HepG2 (cell line): ENCODE results near the gene SPAG5. TPM values are rescaled to one million over a fixed set of nuclear protein-coding genes. Genes with fewer than 3 reads are reported as not detected.

Experiments used
- DNMT1 ChIP-seq: sonication (generic); formaldehyde crosslinking; IDR thresholded peaks from 2 replicates; pipeline ENCODE4 v1.5.1; 2020; ENCODE audit warnings: mild to moderate bottlenecking, missing genetic modification reagents
- ESRRA ChIP-seq: sonication (generic); formaldehyde crosslinking; IDR thresholded peaks from 2 replicates; pipeline ENCODE4 v1.5.1; 2020; ENCODE audit warnings: mild to moderate bottlenecking, low read depth, missing genetic modification reagents
- KDM3A ChIP-seq: IDR thresholded peaks from 2 replicates; pipeline ENCODE4 v1.6.1; 2018; ENCODE audit warnings: low read depth, missing compliant biosample characterization
- PPARG ChIP-seq: conservative IDR thresholded peaks from 2 replicates; pipeline ENCODE4 v1.6.1; 2016; ENCODE audit warnings: missing biosample characterization, missing genetic modification reagents
- RFX5 ChIP-seq: IDR thresholded peaks from 2 replicates; pipeline ENCODE4 v1.6.1; 2011; ENCODE audit warnings: low read depth, low read length, improper control_type of control experiment
- SIN3B ChIP-seq: fragments of 150-350 bp; IDR thresholded peaks from 2 replicates; pipeline ENCODE4 v1.6.1; 2014; ENCODE audit warnings: low read length
- SRSF1 ChIP-seq: fragments of 200-400 bp; formaldehyde crosslinking; optimal IDR thresholded peaks from 2 replicates; pipeline ENCODE3; 2017; ENCODE audit warnings: mild to moderate bottlenecking, low read depth, low read length, moderate library complexity
- TBL1XR1 ChIP-seq: fragments of 150-350 bp; IDR thresholded peaks from 2 replicates; pipeline ENCODE4 v1.6.1; 2014; ENCODE audit warnings: borderline replicate concordance, low read length; ENCODE audit not compliant: partially characterized antibody
- TRIM24 ChIP-seq: sonication (generic); formaldehyde crosslinking; IDR thresholded peaks from 2 replicates; pipeline ENCODE4 v1.8.0; 2022; ENCODE audit warnings: mild to moderate bottlenecking, missing genetic modification reagents
- ZNF230 ChIP-seq: sonication (generic); formaldehyde crosslinking; IDR thresholded peaks from 2 replicates; pipeline ENCODE4 v1.4.0; 2020; ENCODE audit warnings: mild to moderate bottlenecking, missing genetic modification reagents
- ZNF232 ChIP-seq: sonication (generic); formaldehyde crosslinking; IDR thresholded peaks from 2 replicates; pipeline ENCODE4 v1.4.0; 2020; ENCODE audit warnings: missing genetic modification reagents, borderline replicate concordance
- ZNF256 ChIP-seq: sonication (generic); formaldehyde crosslinking; conservative IDR thresholded peaks from 2 replicates; pipeline ENCODE4 v1.4.0; 2020; ENCODE audit warnings: missing genetic modification reagents
- ZNF703 ChIP-seq: sonication (generic); formaldehyde crosslinking; IDR thresholded peaks from 2 replicates; pipeline ENCODE4 v1.5.1; 2020; ENCODE audit warnings: missing genetic modification reagents, mild to moderate bottlenecking, moderate library complexity, borderline replicate concordance
- ZSCAN31 ChIP-seq: sonication (generic); formaldehyde crosslinking; IDR thresholded peaks from 2 replicates; pipeline ENCODE4 v1.5.0; 2020; ENCODE audit warnings: low read depth, mild to moderate bottlenecking, missing genetic modification reagents
- polyA plus RNA-seq, 8 experiments: library from polyadenylated mRNA; depleted of rRNA in 3 of 8; stranded (reverse) in 7 of 8; unstranded in 1 of 8; fragments of >200 nt; fragmentation: Illumina TruSeq in 4 of 8; extraction: Trizol in 4 of 8; gene quantifications; 2 replicates each; pipeline versions ENCODE4 v1.2.1 to v1.2.3, GENCODE V29; 2011 to 2016; ENCODE audit warnings: low read depth in 4 of 8, missing spikeins in 1 of 8, mixed read lengths in 1 of 8; ENCODE audit not compliant: insufficient read depth in 1 of 8
- total RNA-seq, 5 experiments: library from RNA; depleted of rRNA; stranded (reverse); fragments of >200 nt; fragmentation: Illumina TruSeq; extraction: Trizol; gene quantifications; 2 replicates each; pipeline ENCODE4 v1.2.3, GENCODE V29; 2016; ENCODE audit warnings: low read depth in 1 of 5
- TF ChIP-seq, protein P1 (sequence below): sonication (generic); formaldehyde crosslinking; IDR thresholded peaks from 2 replicates; pipeline ENCODE4 v1.5.1; 2020; ENCODE audit warnings: mild to moderate bottlenecking, missing genetic modification reagents
- TF ChIP-seq, protein P2 (sequence below): sonication (generic); formaldehyde crosslinking; IDR thresholded peaks from 2 replicates; pipeline ENCODE4 v1.9.0; 2022; ENCODE audit warnings: low read depth, missing genetic modification reagents
- TF ChIP-seq, protein P3 (sequence below): sonication (generic); formaldehyde crosslinking; IDR thresholded peaks from 2 replicates; pipeline ENCODE4 v1.8.1; 2023; ENCODE audit warnings: mild to moderate bottlenecking, missing genetic modification reagents
- TF ChIP-seq, protein P4 (sequence below): sonication (generic); formaldehyde crosslinking; IDR thresholded peaks from 2 replicates; pipeline ENCODE4 v1.5.1; 2020; ENCODE audit warnings: mild to moderate bottlenecking, missing genetic modification reagents, moderate library complexity

SPAG5 gene
- total and polyA plus RNA-seq, 2 of the 13 experiments (the other 11 are each of a cell fraction or from before 2014, with no cell fraction given) = 41.4 to 98.0 TPM

DNA sequence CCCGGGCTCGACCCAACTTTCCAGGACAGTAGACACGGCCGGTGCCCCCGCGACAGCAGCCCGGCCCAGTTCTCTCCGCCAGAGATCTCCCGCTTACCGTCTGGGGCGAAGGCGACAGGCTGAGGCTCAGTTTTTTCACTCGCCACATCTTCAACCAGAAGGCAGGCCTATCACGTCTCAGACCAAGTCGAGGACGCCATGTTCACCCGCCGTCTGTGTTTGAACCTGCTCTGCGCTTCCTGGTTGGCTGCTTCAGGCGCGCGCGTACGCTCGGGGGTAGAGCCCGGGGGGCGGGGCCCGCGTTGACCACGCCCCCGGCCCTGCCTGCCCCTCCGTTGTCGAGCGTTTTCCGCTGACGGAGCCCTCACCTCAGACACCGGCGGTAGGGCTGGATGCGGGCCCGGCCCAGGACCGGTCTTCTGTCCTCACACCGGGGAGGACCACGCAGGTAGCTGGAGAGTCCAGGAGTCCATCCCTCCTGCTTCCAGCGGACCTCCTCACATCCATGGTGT, at the start of gene SPAG5 (continued):
- TF ChIP-seq, protein P1, sequence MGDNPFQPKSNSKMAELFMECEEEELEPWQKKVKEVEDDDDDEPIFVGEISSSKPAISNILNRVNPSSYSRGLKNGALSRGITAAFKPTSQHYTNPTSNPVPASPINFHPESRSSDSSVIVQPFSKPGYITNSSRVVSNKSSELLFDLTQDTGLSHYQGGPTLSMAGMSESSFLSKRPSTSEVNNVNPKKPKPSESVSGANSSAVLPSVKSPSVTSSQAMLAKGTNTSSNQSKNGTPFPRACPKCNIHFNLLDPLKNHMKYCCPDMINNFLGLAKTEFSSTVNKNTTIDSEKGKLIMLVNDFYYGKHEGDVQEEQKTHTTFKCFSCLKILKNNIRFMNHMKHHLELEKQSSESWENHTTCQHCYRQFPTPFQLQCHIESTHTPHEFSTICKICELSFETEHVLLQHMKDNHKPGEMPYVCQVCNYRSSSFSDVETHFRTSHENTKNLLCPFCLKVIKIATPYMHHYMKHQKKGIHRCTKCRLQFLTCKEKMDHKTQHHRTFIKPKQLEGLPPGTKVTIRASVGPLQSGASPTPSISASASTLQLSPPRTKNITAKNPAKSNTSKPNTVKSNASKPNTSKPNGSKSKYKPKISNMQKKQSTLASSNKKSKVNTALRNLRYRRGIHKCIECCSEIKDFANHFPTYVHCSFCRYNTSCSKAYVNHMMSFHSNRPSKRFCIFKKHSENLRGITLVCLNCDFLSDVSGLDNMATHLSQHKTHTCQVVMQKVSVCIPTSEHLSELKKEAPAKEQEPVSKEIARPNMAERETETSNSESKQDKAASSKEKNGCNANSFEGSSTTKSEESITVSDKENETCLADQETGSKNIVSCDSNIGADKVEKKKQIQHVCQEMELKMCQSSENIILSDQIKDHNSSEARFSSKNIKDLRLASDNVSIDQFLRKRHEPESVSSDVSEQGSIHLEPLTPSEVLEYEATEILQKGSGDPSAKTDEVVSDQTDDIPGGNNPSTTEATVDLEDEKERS (CRISPR knock-in tag) = no peak
- TF ChIP-seq ESRRA (CRISPR knock-in tag) = peak; percentile 34; the same call in 1 of the 2 replicates
- no peak for TF ChIP-seq TRIM24 (CRISPR knock-in tag)
- TF ChIP-seq DNMT1 (CRISPR knock-in tag) = no peak
- no peak; the same call in 1 of the 2 replicates for TF ChIP-seq SIN3B
- peak; percentile 32 for TF ChIP-seq SRSF1
- no peak for TF ChIP-seq PPARG (CRISPR knock-in tag)
- TF ChIP-seq ZNF703 = no peak
- TF ChIP-seq, protein P2, sequence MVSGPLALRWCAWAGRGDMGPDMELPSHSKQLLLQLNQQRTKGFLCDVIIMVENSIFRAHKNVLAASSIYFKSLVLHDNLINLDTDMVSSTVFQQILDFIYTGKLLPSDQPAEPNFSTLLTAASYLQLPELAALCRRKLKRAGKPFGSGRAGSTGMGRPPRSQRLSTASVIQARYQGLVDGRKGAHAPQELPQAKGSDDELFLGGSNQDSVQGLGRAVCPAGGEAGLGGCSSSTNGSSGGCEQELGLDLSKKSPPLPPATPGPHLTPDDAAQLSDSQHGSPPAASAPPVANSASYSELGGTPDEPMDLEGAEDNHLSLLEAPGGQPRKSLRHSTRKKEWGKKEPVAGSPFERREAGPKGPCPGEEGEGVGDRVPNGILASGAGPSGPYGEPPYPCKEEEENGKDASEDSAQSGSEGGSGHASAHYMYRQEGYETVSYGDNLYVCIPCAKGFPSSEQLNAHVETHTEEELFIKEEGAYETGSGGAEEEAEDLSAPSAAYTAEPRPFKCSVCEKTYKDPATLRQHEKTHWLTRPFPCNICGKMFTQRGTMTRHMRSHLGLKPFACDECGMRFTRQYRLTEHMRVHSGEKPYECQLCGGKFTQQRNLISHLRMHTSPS (CRISPR knock-in tag) = no peak
- TF ChIP-seq ZNF230 (CRISPR knock-in tag) = peak; percentile 16; the same call in 1 of the 2 replicates
- TF ChIP-seq, protein P3, sequence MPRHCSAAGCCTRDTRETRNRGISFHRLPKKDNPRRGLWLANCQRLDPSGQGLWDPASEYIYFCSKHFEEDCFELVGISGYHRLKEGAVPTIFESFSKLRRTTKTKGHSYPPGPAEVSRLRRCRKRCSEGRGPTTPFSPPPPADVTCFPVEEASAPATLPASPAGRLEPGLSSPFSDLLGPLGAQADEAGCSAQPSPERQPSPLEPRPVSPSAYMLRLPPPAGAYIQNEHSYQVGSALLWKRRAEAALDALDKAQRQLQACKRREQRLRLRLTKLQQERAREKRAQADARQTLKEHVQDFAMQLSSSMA (CRISPR knock-in tag) = no peak
- no peak for TF ChIP-seq ZSCAN31 (CRISPR knock-in tag)
- TF ChIP-seq RFX5 = no peak
- no peak; the same call in 1 of the 2 replicates for TF ChIP-seq KDM3A
- no peak for TF ChIP-seq TBL1XR1
- peak; percentile 60; the same call in 1 of the 2 replicates for TF ChIP-seq ZNF232
- 0 out of 2 replicates have a peak, but pooled peaks have one; percentile 3 for TF ChIP-seq ZNF256 (CRISPR knock-in tag)
- TF ChIP-seq, protein P4, sequence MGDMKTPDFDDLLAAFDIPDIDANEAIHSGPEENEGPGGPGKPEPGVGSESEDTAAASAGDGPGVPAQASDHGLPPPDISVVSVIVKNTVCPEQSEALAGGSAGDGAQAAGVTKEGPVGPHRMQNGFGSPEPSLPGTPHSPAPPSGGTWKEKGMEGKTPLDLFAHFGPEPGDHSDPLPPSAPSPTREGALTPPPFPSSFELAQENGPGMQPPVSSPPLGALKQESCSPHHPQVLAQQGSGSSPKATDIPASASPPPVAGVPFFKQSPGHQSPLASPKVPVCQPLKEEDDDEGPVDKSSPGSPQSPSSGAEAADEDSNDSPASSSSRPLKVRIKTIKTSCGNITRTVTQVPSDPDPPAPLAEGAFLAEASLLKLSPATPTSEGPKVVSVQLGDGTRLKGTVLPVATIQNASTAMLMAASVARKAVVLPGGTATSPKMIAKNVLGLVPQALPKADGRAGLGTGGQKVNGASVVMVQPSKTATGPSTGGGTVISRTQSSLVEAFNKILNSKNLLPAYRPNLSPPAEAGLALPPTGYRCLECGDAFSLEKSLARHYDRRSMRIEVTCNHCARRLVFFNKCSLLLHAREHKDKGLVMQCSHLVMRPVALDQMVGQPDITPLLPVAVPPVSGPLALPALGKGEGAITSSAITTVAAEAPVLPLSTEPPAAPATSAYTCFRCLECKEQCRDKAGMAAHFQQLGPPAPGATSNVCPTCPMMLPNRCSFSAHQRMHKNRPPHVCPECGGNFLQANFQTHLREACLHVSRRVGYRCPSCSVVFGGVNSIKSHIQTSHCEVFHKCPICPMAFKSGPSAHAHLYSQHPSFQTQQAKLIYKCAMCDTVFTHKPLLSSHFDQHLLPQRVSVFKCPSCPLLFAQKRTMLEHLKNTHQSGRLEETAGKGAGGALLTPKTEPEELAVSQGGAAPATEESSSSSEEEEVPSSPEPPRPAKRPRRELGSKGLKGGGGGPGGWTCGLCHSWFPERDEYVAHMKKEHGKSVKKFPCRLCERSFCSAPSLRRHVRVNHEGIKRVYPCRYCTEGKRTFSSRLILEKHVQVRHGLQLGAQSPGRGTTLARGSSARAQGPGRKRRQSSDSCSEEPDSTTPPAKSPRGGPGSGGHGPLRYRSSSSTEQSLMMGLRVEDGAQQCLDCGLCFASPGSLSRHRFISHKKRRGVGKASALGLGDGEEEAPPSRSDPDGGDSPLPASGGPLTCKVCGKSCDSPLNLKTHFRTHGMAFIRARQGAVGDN = peak; percentile 74
